ENCODE measurements around the gene SRCIN1.
"Not testable (repeated sequence)": the region's sequence is repeated elsewhere in the genome, so short reads cannot be mapped to it uniquely, and the experiment has no call there.

SRCIN1 gene

GRCh38 chr17:38605841-38606645 is at the start of gene SRCIN1:
SRCIN1 (minus strand) TSS chr17:38605952; CDS start chr17:38605705, 247 bp downstream.
- DNase-seq = peak; percentile 69

- DNase-seq = no peak
Observed at GRCh38 chr17:38654411-38655398, 49.0 kb upstream of the SRCIN1 start.

GRCh38 chr17:38653679-38654078 is 47.9 kb upstream of the SRCIN1 start:
- no peak for DNase-seq

GRCh38 chr17:38653230-38653629 is 47.5 kb upstream of the SRCIN1 start:
- DNase-seq = no peak

GRCh38 chr17:38650653-38651173 is 45.0 kb upstream of the SRCIN1 start:
- not testable (repeated sequence) for DNase-seq

- no peak for DNase-seq
Observed at GRCh38 chr17:38637951-38638350, 32.2 kb upstream of the SRCIN1 start.

- no peak for DNase-seq
Observed at GRCh38 chr17:38636054-38636453, 30.3 kb upstream of the SRCIN1 start.

- DNase-seq = no peak
Observed at GRCh38 chr17:38632334-38632733, 26.6 kb upstream of the SRCIN1 start.

- DNase-seq = no peak
Observed at GRCh38 chr17:38628441-38628840, 22.7 kb upstream of the SRCIN1 start.

GRCh38 chr17:38627957-38628356 is 22.2 kb upstream of the SRCIN1 start:
- DNase-seq = no peak

GRCh38 chr17:38626606-38627226 is 21.0 kb upstream of the SRCIN1 start:
- DNase-seq = not testable (repeated sequence)

GRCh38 chr17:38625482-38625881 is 19.7 kb upstream of the SRCIN1 start:
- DNase-seq = no peak

GRCh38 chr17:38624782-38625355 is 19.1 kb upstream of the SRCIN1 start:
- not testable (repeated sequence) for DNase-seq

GRCh38 chr17:38621538-38621937 is 15.8 kb upstream of the SRCIN1 start:
- no peak for DNase-seq

- no peak for DNase-seq
Observed at GRCh38 chr17:38620551-38621277, 15.0 kb upstream of the SRCIN1 start.

- no peak for DNase-seq
Observed at GRCh38 chr17:38619937-38620550, 14.3 kb upstream of the SRCIN1 start.

- no peak for DNase-seq
Observed at GRCh38 chr17:38619451-38619795, 13.7 kb upstream of the SRCIN1 start.

- no peak for DNase-seq
Observed at GRCh38 chr17:38617967-38618760, 12.4 kb upstream of the SRCIN1 start.

GRCh38 chr17:38617074-38617860 is 11.5 kb upstream of the SRCIN1 start:
- no peak for DNase-seq

GRCh38 chr17:38616361-38616760 is 10.6 kb upstream of the SRCIN1 start:
- no peak for DNase-seq
